HG02870 (cell line): ENCODE data around the gene PGBD1.

Source experiments
- ATAC-seq: cut with Tn5 transposase; IDR thresholded peaks from one replicate; pipeline ENCODE4 v1.9.1; 2021; ENCODE audit warnings: mild to moderate bottlenecking, moderate library complexity; ENCODE audit not compliant: unreplicated experiment

Gene PGBD1

DNA sequence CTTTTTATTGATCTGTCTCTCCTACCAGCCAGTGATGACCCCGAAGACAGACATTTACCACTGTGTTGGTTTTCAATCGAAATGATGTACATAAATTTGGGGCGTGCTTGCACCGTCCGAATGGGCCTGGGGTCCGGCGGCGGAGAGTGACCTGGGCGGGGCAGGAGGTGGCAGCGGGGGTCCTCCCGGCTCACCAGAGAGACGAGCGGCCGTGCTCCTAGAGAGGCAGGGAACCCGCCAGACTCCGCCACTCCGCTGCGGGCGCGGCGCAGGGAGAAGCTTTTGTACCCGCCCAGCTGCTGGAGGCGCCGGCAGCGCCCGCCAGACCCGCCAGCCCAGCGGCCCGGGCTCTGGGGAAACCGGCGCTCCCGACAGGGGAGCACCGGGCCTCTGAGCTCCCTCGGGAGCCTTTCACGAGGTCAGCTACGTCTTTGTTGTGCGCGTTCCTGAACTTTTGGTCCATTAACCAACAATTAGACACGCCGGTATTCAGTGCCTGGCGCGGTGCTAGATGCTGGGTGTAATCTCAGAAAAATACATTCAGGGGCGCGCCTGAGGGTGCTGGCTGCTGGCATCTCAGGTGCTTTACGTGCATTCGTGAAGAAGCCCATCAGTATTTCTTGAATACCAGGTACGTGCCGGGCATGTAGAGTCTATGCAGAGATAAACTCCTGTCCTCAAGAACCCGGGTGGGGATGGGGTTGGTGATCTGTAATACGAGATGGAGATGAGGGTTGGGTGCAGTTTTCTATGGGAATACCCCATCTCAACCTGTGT, at the start of gene PGBD1:
TSS of gene PGBD1 (plus strand) at position 285 of the 777 bp plus-strand sequence. CDS start 2,242 bp downstream, outside the sequence.
- ATAC-seq = peak; percentile 74

DNA sequence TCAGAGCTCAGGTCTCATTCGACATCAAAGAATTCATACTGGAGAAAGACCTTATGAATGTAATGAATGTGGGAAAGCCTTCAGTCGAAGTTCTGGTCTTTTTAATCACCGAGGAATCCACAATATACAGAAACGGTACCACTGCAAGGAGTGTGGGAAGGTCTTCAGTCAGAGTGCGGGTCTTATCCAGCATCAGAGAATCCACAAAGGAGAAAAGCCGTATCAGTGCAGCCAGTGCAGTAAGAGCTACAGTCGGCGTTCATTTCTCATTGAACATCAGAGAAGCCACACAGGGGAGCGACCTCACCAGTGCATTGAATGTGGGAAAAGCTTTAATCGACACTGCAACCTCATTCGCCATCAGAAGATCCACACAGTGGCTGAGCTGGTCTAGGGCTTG, 48.6 kb upstream of the PGBD1 start:
- ATAC-seq = no peak

- no peak for ATAC-seq
Measured at GRCh38 chr6:28235912-28236452, 45.4 kb upstream of the PGBD1 start.

DNA sequence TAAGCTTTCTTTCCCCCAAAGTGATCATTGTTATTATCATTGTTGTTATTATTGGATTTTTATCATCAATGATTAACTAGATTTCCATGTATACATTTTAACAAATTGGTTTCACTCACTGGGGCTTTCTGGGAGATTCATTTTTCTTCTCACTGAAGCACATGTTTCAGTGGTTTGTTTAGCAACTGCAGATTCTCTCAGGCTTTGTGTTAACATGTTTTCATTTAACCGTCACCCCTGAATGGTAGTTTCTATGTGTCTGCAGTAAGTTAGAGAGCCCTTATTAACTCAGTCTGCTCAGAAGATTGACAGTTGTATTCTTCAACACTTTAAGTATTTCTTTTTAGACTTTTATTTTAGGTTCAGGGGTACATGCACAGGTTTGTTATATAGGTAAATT, 41.7 kb upstream of the PGBD1 start:
- peak; percentile 72 for ATAC-seq

- ATAC-seq = no peak
Measured at GRCh38 chr6:28240471-28240870, 40.9 kb upstream of the PGBD1 start.

DNA sequence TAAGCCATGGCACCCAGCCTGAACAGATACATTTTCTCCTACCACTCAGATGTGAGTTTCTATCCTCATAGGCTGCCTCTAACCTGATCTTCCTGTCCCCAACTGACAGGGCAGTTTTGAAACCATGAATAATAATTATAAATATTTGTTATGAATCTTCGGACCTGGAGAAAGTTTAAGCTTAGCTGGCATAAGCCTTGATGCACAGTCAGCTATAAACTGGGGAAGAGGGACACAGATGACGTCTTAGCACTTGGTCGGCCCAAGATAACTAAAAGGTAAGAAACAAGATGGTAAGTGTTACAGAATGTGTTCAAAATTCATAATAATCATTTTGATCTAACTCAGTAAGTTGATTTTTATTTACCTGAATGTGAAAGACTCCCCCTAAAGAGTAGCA, 37.4 kb upstream of the PGBD1 start:
- ATAC-seq = no peak

GRCh38 chr6:28245206-28245941, 36.0 kb upstream of the PGBD1 start:
- no peak for ATAC-seq

GRCh38 chr6:28248916-28249315, 32.5 kb upstream of the PGBD1 start:
- ATAC-seq = no peak

- no peak for ATAC-seq
Measured at GRCh38 chr6:28250747-28251146, 30.6 kb upstream of the PGBD1 start.

DNA sequence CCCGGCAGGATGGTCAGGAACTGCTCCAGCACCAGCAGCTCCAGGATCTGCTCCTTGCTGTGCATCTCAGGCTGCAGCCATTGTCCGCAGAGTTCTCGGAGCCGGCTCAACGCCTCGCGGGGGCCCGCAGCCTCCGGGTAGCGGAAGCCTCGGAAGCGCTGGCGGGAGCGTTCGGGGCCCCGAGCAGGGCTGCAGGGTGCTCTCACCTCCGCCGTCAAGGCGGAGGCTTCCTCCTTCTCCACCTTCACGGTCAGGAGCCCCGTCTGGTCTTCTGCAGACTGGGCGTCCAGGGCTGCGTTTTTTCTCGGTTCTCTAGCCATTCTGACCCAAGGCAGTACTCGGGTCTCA, 29.7 kb upstream of the PGBD1 start:
- peak; percentile 39 for ATAC-seq

DNA sequence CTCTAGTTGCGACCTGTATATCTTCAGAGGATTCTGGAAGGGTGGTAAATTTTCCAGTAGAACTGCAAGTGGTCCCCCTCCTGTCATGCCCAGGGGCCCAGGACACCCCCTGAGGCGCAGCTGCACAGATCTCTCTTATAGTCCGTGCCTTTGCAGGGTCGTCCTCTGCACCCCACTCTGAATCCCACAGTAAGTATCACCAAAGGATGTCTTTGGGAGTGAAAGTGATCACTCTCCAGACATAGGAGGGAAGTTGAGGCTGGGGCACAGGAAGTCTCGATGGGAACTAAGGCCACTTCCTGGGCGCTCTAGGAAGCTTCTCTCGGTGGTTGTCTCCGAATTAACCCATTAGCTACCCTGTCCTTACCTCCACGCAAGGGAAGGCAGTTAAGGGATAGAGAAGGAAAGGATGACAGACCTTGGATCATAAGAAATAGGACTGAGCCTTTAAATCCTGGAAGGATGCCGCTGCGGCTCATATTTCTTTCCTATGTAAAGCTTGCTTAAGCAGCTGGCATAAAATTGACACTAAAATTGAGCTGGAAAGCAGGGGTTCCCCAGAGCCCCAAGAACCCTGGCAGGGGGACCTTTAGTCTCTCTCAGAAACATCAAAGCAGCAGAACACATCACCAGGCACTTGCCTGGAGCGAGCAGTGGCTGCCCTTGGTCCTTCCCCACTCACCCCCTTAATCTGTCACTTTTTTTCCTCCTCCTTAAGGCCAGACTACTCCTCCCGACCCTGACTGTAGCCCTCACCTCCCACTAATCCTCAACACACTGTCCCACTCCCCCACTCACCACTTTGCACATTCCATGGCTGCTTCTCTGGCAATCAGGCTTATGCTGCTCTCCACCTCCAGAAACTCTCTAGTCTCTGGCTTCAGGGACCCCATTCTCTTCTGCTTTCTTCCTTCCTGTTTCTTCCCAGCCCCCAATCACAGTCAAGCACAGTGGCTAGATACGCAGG, 29.1 kb upstream of the PGBD1 start, which contains the start of gene ZKSCAN4:
TSS of gene ZKSCAN4 (minus strand) at position 261 of the 967 bp plus-strand sequence. CDS start 289 bp downstream, outside the sequence.
- ATAC-seq = peak; percentile 78

GRCh38 chr6:28254121-28254519, 27.3 kb upstream of the PGBD1 start:
- ATAC-seq = no peak

GRCh38 chr6:28257042-28257441, 24.3 kb upstream of the PGBD1 start:
- no peak for ATAC-seq

DNA sequence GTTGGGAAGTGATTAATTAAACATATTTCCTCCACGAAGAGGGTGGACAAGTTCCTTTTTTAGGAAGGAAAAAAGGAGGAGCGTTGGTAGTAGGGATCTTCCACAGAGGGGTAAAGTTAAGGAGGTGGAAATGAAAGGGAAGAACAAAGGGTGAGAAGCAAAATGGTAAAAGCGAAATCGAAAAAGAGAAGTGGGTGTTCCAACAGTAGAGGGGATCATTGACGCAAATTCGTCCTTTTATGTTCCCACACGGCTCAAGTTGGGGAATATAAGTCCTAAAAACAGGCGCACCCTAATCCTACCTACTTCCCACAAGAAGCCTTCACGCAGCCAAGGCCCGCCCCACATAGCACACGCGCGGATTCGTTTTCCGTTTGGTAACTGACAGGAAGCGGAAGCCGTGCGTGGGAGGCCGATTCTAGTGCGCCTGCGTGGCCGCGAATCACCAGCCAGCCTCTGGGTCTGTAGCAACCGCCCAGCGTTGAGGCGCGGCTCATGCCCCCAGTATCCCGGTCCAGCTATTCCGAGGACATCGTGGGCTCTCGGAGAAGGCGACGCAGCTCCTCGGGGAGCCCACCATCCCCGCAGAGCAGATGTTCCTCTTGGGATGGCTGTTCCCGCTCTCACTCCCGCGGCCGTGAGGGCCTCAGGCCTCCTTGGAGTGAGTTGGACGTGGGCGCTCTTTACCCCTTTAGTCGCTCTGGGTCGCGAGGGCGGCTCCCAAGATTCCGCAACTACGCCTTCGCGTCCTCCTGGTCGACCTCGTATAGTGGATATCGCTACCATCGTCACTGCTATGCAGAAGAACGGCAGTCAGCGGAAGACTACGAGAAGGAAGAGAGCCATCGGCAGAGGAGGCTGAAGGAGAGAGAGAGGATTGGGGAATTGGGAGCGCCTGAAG, 22.2 kb upstream of the PGBD1 start, which contains the start of gene NKAPL:
TSS of gene NKAPL (plus strand) at position 421 of the 901 bp plus-strand sequence. CDS start at position 496, 75 bp downstream.
- no peak for ATAC-seq

DNA sequence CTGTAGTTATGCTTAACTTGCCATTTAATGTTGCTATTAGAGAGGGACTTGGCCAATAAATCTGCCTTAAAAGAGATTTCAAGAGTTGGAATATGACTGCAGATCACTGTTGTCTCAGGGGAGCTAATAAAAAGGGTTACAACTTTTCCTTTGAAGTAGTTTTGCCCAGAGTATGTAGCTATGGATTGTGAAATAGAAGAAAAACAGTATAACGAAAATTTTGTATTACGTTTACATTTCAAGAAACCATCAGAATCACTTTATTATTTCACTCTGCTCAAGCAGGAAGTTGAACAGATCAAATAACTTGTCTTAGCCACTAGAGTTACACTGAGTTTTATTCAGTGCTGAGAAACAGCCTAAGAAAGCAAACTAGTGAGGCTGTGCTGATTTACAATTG, 17.4 kb upstream of the PGBD1 start:
- no peak for ATAC-seq

DNA sequence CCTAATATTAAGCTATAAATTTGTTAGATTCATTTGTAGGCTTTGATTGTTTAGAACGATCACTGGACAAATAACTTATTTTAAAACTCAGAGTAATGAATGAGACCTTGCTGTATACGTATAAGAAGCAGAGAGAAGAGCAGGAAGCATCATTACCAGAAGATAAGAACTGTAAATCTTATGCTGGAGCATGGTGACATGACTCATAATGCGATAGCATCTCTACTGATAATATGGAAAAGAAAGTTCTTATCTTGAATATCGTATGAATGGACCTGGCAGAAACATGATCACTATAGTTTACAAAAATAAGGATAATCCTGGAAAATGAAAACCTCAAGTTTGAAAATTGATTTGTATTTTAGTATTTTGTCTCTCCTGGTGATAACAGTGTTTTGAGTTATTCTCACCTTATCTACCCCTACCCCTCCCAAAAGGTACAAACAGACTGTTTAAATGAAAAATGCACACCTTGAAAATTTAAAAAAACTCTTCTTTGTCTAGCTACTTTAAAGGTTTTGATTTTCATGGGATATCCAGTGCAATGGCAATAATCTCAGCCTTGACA, 16.5 kb upstream of the PGBD1 start:
- ATAC-seq = no peak

GRCh38 chr6:28266563-28266961, 14.8 kb upstream of the PGBD1 start:
- no peak for ATAC-seq

DNA sequence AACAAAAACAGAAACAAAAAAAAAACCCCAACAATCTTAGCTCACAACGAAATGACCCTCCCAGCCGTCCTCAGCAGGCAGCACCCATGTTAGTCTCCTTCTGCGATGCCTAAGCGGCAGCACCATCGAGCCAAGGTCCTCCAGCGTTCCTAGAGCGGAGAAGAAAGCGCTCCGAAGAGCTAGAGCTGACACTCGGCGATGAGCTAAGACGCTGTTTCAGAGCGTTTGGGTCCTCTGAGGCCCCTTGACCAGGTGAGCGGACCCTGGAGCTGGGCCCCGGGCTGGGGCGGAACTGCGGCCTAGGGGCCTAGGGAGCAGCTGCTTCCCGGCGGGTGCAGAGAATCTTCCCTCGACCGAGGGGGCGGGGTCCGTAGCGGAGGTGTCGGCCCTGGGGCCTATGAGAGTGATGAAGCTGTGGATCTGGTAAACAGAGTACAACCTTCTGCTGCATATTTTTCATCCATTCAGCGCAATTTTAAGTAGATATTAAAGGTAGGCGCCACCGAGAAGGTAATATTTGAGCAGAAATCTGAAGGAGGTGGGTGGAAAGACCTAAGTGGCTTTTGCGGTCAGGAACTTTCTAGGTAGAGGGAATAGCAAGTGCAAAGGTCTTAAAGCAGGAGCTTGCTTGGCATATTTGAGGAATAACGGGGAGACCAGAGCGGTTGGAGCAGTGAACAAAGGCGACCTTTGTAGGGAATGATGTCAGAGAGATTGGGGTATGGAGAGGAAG, 14.2 kb upstream of the PGBD1 start, which contains the start of gene ZSCAN26:
TSS of gene ZSCAN26 (plus strand) at position 182 of the 733 bp plus-strand sequence. CDS start 4,777 bp downstream, outside the sequence.
- ATAC-seq = peak; percentile 92
